ENCODE data around the gene SULT2B1. TPM values are rescaled to one million over a fixed set of nuclear protein-coding genes. Genes with fewer than 3 reads are reported as not detected.

The SULT2B1 gene
- total RNA-seq, 4 donors from 2014 or later = 0.32 to 0.41 TPM; not detected in 2

GRCh38 chr19:48614436-48615230 is 62.7 kb downstream of the SULT2B1 start, which contains the start of gene FAM83E:
Gene FAM83E (minus strand): TSS chr19:48615076. CDS start chr19:48613372, 1,704 bp downstream.
- intact Hi-C loops (cut with DNase I; ENCODE audit: low total_unique reads) = no loop called here
- in situ Hi-C loops (cut with MboI; ENCODE audit: low pct_ligation_motif_present in 1 of 4, low pct_unique_long_range_greater_than_20kb in 1 of 4, low sequenced_read_pairs in 3 of 4) = no loop called here
- H3K36me3 ChIP-seq = peaks cover 0 to 19% (median 6%) of the 10 kb centered on the region in 4 donors

GRCh38 chr19:48615231-48616040 is 63.5 kb downstream of the SULT2B1 start:
- no peak for DNase-seq
- intact Hi-C loops (cut with DNase I; ENCODE audit: low total_unique reads) (no loop called here), in situ Hi-C loops (cut with MboI; ENCODE audit: low pct_ligation_motif_present in 1 of 4, low pct_unique_long_range_greater_than_20kb in 1 of 4, low sequenced_read_pairs in 3 of 4) (no loop called here)
- no peaks in the 10 kb centered on the region for H3K9me3 ChIP-seq
- H3K27ac ChIP-seq = peak overlapping the region; percentile 90 to 97 (median 94)
- 48% methylated on average over 17 of the region's 19 CpGs; no CpG with 5 or more reads in 1 of the 2 donors for WGBS, 2 donors (ENCODE audit: low coverage in 1 of 2)
- TF ChIP-seq CTCF (IDR thresholded peaks at IDR 0.05) = no peak
- no peak for TF ChIP-seq EP300 (IDR thresholded peaks at IDR 0.05; ENCODE audit: low read depth)
- no peak for TF ChIP-seq POLR2AphosphoS5 (IDR thresholded peaks at IDR 0.05)
- TF ChIP-seq POLR2A (IDR thresholded peaks at IDR 0.05) = no peak
- peaks cover 24 to 50% (median 48%) of the 10 kb centered on the region in 4 donors for H3K4me1 ChIP-seq
- H3K36me3 ChIP-seq = peaks cover 0 to 19% (median 6%) of the 10 kb centered on the region in 4 donors
- no peaks in the 10 kb centered on the region for H3K27me3 ChIP-seq
- peak overlapping the region in 2 of 4 donors; percentile 11 to 33 for H3K4me3 ChIP-seq

More at GRCh38 chr19:48614436-48615230, 62.7 kb downstream of the SULT2B1 start, which contains the start of gene FAM83E:
- DNase-seq = peak; percentile 96
- peak; percentile 91 for TF ChIP-seq POLR2A (IDR thresholded peaks at IDR 0.05)
- peak; percentile 37 to 93 (median 81) for TF ChIP-seq POLR2AphosphoS5 (IDR thresholded peaks at IDR 0.05)
- peak; percentile 69 for TF ChIP-seq EP300 (IDR thresholded peaks at IDR 0.05; ENCODE audit: low read depth)
- peak in 2 of 5 experiments; percentile 14 to 44 for TF ChIP-seq CTCF (IDR thresholded peaks at IDR 0.05)
- Histone ChIP-seq H3K4me3 (peak within 1 kb of the TSS in 3 of 4 donors; percentile 33 to 50 (median 36)), H3K9me3 (no peaks in the 10 kb centered on the region), H3K4me1 (peaks cover 24 to 43% (median 42%) of the 10 kb centered on the region in 4 donors), H3K27ac (peak within 1 kb of the TSS; percentile 90 to 97 (median 94)), H3K27me3 (no peaks in the 10 kb centered on the region)
- 58% methylated on average over 24 of the region's 31 CpGs; no CpG with 5 or more reads in 1 of the 2 donors for WGBS, 2 donors (ENCODE audit: low coverage in 1 of 2)

GRCh38 chr19:48616041-48616436 is 64.1 kb downstream of the SULT2B1 start:
- no peaks in the 10 kb centered on the region for H3K27me3 ChIP-seq
- in situ Hi-C loops (cut with MboI; ENCODE audit: low pct_ligation_motif_present in 1 of 4, low pct_unique_long_range_greater_than_20kb in 1 of 4, low sequenced_read_pairs in 3 of 4) = no loop called here
- intact Hi-C loops (cut with DNase I; ENCODE audit: low total_unique reads) = no loop called here
- DNase-seq = no peak
- H3K4me3 ChIP-seq = no peak overlapping the region
- WGBS, 2 donors (ENCODE audit: low coverage in 1 of 2) = 57% methylated on average over 10 of the region's 16 CpGs; no CpG with 5 or more reads in 1 of the 2 donors
- peaks cover 24 to 50% (median 48%) of the 10 kb centered on the region in 4 donors for H3K4me1 ChIP-seq
- peak overlapping the region; percentile 90 to 97 (median 94) for H3K27ac ChIP-seq
- no peak for TF ChIP-seq EP300 (IDR thresholded peaks at IDR 0.05; ENCODE audit: low read depth)
- no peak for TF ChIP-seq POLR2AphosphoS5 (IDR thresholded peaks at IDR 0.05)
- TF ChIP-seq CTCF (IDR thresholded peaks at IDR 0.05) = no peak
- TF ChIP-seq POLR2A (IDR thresholded peaks at IDR 0.05) = no peak
- peaks cover 0 to 19% (median 6%) of the 10 kb centered on the region in 4 donors for H3K36me3 ChIP-seq
- no peaks in the 10 kb centered on the region for H3K9me3 ChIP-seq

All from transverse colon (tissue), 4 donors.